Measurements from ENCODE around the gene GUCY1A1.

Gene GUCY1A1

GRCh38 chr4:155660436-155660835 is 6.2 kb upstream of the GUCY1A1 start:
- H3K4me1 ChIP-seq (ENCODE audit: control insufficient read depth, insufficient read depth, low read length): no peaks in the 10 kb centered on the region
- POLR2A ChIA-PET: no interaction called here
- CTCF ChIA-PET: interaction anchor here (0.5 to 1.7 kb wide), 3 partner anchors 11 to 130 kb away, joined by 3 to 5 read pairs (median 3); no protein-coding TSS in a partner anchor

GRCh38 chr4:155665054-155665453 is 1.6 kb upstream of the GUCY1A1 start:
- CTCF ChIA-PET: no interaction called here
- TF ChIP-seq GLIS1 (tag by site-specific recombination; IDR thresholded peaks at IDR 0.05) (no peak), ZNF555 (tag by site-specific recombination; conservative IDR thresholded peaks at IDR 0.05) (no peak), ZNF768 (tag by site-specific recombination; IDR thresholded peaks at IDR 0.05) (no peak), ZNF132 (tag by site-specific recombination; IDR thresholded peaks at IDR 0.05; ENCODE audit: borderline replicate concordance) (no peak), TCF7L2 (IDR thresholded peaks at IDR 0.05; ENCODE audit: borderline replicate concordance, low read depth, low read length) (no peak), ZNF202 (tag by site-specific recombination; IDR thresholded peaks at IDR 0.05; ENCODE audit: borderline replicate concordance) (no peak), MEIS1 (CRISPR knock-in tag; IDR thresholded peaks at IDR 0.05; ENCODE audit: borderline replicate concordance) (no peak), ZNF175 (tag by site-specific recombination; IDR thresholded peaks at IDR 0.05) (no peak), ZBTB20 (tag by site-specific recombination; IDR thresholded peaks at IDR 0.05) (no peak), ZNF580 (tag by site-specific recombination; IDR thresholded peaks at IDR 0.05) (no peak)
- TF ChIP-seq, protein P1, sequence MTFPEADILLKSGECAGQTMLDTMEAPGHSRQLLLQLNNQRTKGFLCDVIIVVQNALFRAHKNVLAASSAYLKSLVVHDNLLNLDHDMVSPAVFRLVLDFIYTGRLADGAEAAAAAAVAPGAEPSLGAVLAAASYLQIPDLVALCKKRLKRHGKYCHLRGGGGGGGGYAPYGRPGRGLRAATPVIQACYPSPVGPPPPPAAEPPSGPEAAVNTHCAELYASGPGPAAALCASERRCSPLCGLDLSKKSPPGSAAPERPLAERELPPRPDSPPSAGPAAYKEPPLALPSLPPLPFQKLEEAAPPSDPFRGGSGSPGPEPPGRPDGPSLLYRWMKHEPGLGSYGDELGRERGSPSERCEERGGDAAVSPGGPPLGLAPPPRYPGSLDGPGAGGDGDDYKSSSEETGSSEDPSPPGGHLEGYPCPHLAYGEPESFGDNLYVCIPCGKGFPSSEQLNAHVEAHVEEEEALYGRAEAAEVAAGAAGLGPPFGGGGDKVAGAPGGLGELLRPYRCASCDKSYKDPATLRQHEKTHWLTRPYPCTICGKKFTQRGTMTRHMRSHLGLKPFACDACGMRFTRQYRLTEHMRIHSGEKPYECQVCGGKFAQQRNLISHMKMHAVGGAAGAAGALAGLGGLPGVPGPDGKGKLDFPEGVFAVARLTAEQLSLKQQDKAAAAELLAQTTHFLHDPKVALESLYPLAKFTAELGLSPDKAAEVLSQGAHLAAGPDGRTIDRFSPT (tag by site-specific recombination; IDR thresholded peaks at IDR 0.05): no peak
- TF ChIP-seq, protein P2, sequence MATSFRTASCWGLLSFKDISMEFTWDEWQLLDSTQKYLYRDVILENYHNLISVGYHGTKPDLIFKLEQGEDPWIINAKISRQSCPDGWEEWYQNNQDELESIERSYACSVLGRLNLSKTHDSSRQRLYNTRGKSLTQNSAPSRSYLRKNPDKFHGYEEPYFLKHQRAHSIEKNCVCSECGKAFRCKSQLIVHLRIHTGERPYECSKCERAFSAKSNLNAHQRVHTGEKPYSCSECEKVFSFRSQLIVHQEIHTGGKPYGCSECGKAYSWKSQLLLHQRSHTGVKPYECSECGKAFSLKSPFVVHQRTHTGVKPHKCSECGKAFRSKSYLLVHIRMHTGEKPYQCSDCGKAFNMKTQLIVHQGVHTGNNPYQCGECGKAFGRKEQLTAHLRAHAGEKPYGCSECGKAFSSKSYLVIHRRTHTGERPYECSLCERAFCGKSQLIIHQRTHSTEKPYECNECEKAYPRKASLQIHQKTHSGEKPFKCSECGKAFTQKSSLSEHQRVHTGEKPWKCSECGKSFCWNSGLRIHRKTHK (tag by site-specific recombination; IDR thresholded peaks at IDR 0.05): no peak
- Histone ChIP-seq H3K36me3 (ENCODE audit: control insufficient read depth in 2 of 2, insufficient read depth in 1 of 2, low read length in 2 of 2) (no peaks in the 10 kb centered on the region), H3K4me1 (ENCODE audit: control insufficient read depth, insufficient read depth, low read length) (peaks cover 4% of the 10 kb centered on the region; the same call in 1 of the 2 replicates), H3K27ac (ENCODE audit: extremely low read depth, low read depth, low read length) (no peak overlapping the region), H3K9me3 (ENCODE audit: control insufficient read depth, insufficient read depth, low read depth, low read length) (no peaks in the 10 kb centered on the region), H3K4me3 (ENCODE audit: low read depth, low read length) (no peak overlapping the region)
- POLR2A ChIA-PET: no interaction called here

More at GRCh38 chr4:155660436-155660835, 6.2 kb upstream of the GUCY1A1 start:
- Histone ChIP-seq H3K36me3 (ENCODE audit: control insufficient read depth in 2 of 2, insufficient read depth in 1 of 2, low read length in 2 of 2) (no peaks in the 10 kb centered on the region), H3K9me3 (ENCODE audit: control insufficient read depth, insufficient read depth, low read depth, low read length) (no peaks in the 10 kb centered on the region), H3K4me3 (ENCODE audit: low read depth, low read length) (no peak overlapping the region), H3K27ac (ENCODE audit: extremely low read depth, low read depth, low read length) (no peak overlapping the region)
- TF ChIP-seq, protein P2 (tag by site-specific recombination; IDR thresholded peaks at IDR 0.05): no peak
- no peak for TF ChIP-seq ZFP37 (tag by site-specific recombination; IDR thresholded peaks at IDR 0.05)
- no peak for TF ChIP-seq ZNF138 (tag by site-specific recombination; IDR thresholded peaks at IDR 0.05; ENCODE audit: borderline replicate concordance)
- no peak for TF ChIP-seq ZBTB48 (tag by site-specific recombination; IDR thresholded peaks at IDR 0.05)
- TF ChIP-seq SCRT1 (tag by site-specific recombination; IDR thresholded peaks at IDR 0.05; ENCODE audit: borderline replicate concordance): no peak

- peaks cover 10% of the 10 kb centered on the region; the same call in 1 of the 2 replicates for H3K4me1 ChIP-seq (ENCODE audit: control insufficient read depth, insufficient read depth, low read length)
- H3K27ac ChIP-seq (ENCODE audit: extremely low read depth, low read depth, low read length): peak overlapping the region; percentile 73
- H3K4me3 ChIP-seq (ENCODE audit: low read depth, low read length): peak overlapping the region; percentile 52
- POLR2A ChIA-PET: interaction anchor here (1.1 kb wide), 2 partner anchors 10 to 91 kb away, joined by 3 to 4 read pairs; partner anchors contain the start of gene GUCY1B1
- no peaks in the 10 kb centered on the region for H3K36me3 ChIP-seq (ENCODE audit: control insufficient read depth in 2 of 2, insufficient read depth in 1 of 2, low read length in 2 of 2)
- CTCF ChIA-PET: interaction anchor here (0.8 kb wide), 1 partner anchor 106 kb away, joined by 3 read pairs; no protein-coding TSS in a partner anchor
- no peaks in the 10 kb centered on the region for H3K9me3 ChIP-seq (ENCODE audit: control insufficient read depth, insufficient read depth, low read depth, low read length)
- TF ChIP-seq ZNF580 (tag by site-specific recombination; IDR thresholded peaks at IDR 0.05) (no peak), ZBTB11 (tag by site-specific recombination; conservative IDR thresholded peaks at IDR 0.05; ENCODE audit: low read depth) (peak; percentile 16; the same call in 1 of the 2 replicates), ZNF391 (tag by site-specific recombination; IDR thresholded peaks at IDR 0.05; ENCODE audit: borderline replicate concordance, low read depth) (no peak), ZNF211 (tag by site-specific recombination; IDR thresholded peaks at IDR 0.05; ENCODE audit: low read depth) (no peak), ZNF600 (tag by site-specific recombination; IDR thresholded peaks at IDR 0.05) (0 out of 2 replicates have a peak, but pooled peaks have one; percentile 3), BCL11A (tag by site-specific recombination; IDR thresholded peaks at IDR 0.05; ENCODE audit: low read depth) (no peak), MEIS1 (CRISPR knock-in tag; IDR thresholded peaks at IDR 0.05; ENCODE audit: borderline replicate concordance) (no peak), ZBTB48 (tag by site-specific recombination; IDR thresholded peaks at IDR 0.05) (peak; percentile 74; the same call in 1 of the 2 replicates)
These were observed 547 bp downstream of the GUCY1A1 start for GRCh38 chr4:155667222-155667567.

Data from HEK293 (cell line).